IMR-90 (cell line): ENCODE measurements around the gene ABL1. TPM values are rescaled to one million over a fixed set of nuclear protein-coding genes. Genes with fewer than 3 reads are reported as not detected.
A peak's percentile ranks its signal among the peaks of the same experiment; 100 is the strongest.

Experiments
- ATAC-seq: fragments of 200-7000 bp; cut with Tn5 transposase; 2 replicates; pipeline ENCODE4 v1.9.1; 2020; ENCODE audit warnings: low read depth, mild to moderate bottlenecking, moderate library complexity
- BruUV-seq: library from RNA; stranded (reverse); fragments of 400-500 nt; replicated peaks from 2 replicates; lab custom pipeline; 2021; lab: Mats Ljungman, UMichigan
- CTCF ChIA-PET: fragments of 300-600 bp; formaldehyde crosslinking; extraction: SDS; loops from one replicate; lab custom pipeline; 2021; ENCODE audit warnings: antibody characterized with exemption; lab: Yijun Ruan, JAX
- POLR2A ChIA-PET: fragments of 300-600 bp; sonication (Branson Sonifier 250); formaldehyde crosslinking; loops from one replicate; lab custom pipeline; 2022; ENCODE audit warnings: antibody characterized with exemption; ENCODE audit not compliant: unreplicated experiment; lab: Charles Lee
- DNase-seq: peaks from one replicate; pipeline ENCODE4 v3.0.0; 2013
- H2AFZ ChIP-seq: replicated peaks from 2 replicates; pipeline ENCODE3; 2013; ENCODE audit warnings: low read length, mild to moderate bottlenecking; ENCODE audit not compliant: poor library complexity
- H2AK5ac ChIP-seq: 2 replicates; pipeline ENCODE4 v1.6.1; 2013; ENCODE audit warnings: low read depth, low read length, inconsistent platforms
- H2AK9ac ChIP-seq: replicated peaks from 2 replicates; pipeline ENCODE3; 2013; ENCODE audit warnings: mild to moderate bottlenecking, low read depth, low read length, moderate library complexity; ENCODE audit not compliant: poor library complexity
- H2BK120ac ChIP-seq: 2 replicates; pipeline ENCODE4 v1.6.1; 2013; ENCODE audit warnings: low read depth, low read length, inconsistent platforms
- H2BK15ac ChIP-seq: 3 replicates; pipeline ENCODE4 v1.6.1; 2013; ENCODE audit warnings: low read depth, low read length, inconsistent platforms
- H2BK20ac ChIP-seq: 2 replicates; pipeline ENCODE4 v1.6.1; 2013; ENCODE audit warnings: low read depth, mild to moderate bottlenecking, inconsistent platforms, low read length, moderate library complexity
- H2BK5ac ChIP-seq: 2 replicates; pipeline ENCODE4 v1.6.1; 2013; ENCODE audit warnings: mild to moderate bottlenecking, low read depth, low read length, inconsistent platforms; ENCODE audit not compliant: poor library complexity, severe bottlenecking
- H3K14ac ChIP-seq: replicated peaks from 2 replicates; pipeline ENCODE4 v1.6.1; 2013; ENCODE audit warnings: low read depth, low read length, inconsistent platforms
- H3K18ac ChIP-seq: 2 replicates; pipeline ENCODE4 v1.6.1; 2013; ENCODE audit warnings: low read depth, low read length, control low read depth
- H3K23ac ChIP-seq: 2 replicates; pipeline ENCODE4 v1.6.1; 2013; ENCODE audit warnings: low read depth, low read length, inconsistent platforms
- H3K27ac ChIP-seq: 2 replicates; pipeline ENCODE4 v1.5.1; 2013; ENCODE audit warnings: mild to moderate bottlenecking, control low read depth, low read length; ENCODE audit not compliant: insufficient read depth
- H3K27me3 ChIP-seq: 2 replicates; pipeline ENCODE4 v1.6.1; 2013; ENCODE audit warnings: low read length; ENCODE audit not compliant: control insufficient read depth, insufficient read depth
- H3K36me3 ChIP-seq: 2 replicates; pipeline ENCODE4 v1.6.1; 2013; ENCODE audit warnings: low read length, mixed read lengths; ENCODE audit not compliant: control insufficient read depth, insufficient read depth
- H3K4ac ChIP-seq: 2 replicates; pipeline ENCODE4 v1.6.1; 2013; ENCODE audit warnings: low read depth, low read length, inconsistent platforms
- H3K4me1 ChIP-seq: 2 replicates; pipeline ENCODE4 v1.6.1; 2013; ENCODE audit warnings: low read length, mixed read lengths; ENCODE audit not compliant: control insufficient read depth, insufficient read depth
- H3K4me2 ChIP-seq: 2 replicates; pipeline ENCODE4 v1.6.1; 2013; ENCODE audit warnings: low read depth, mild to moderate bottlenecking, control low read depth, low read length, moderate library complexity
- H3K4me3 ChIP-seq: 2 replicates; pipeline ENCODE4 v1.5.1; 2013; ENCODE audit warnings: low read depth, mild to moderate bottlenecking, control low read depth, low read length, moderate library complexity; ENCODE audit not compliant: insufficient read depth
- H3K56ac ChIP-seq: 2 replicates; pipeline ENCODE4 v1.6.1; 2013; ENCODE audit warnings: low read length, inconsistent platforms; ENCODE audit not compliant: insufficient read depth; ENCODE audit errors: extremely low read depth
- H3K79me1 ChIP-seq, 2 experiments: 2 replicates each; pipeline ENCODE4 v1.6.1; 2013; ENCODE audit warnings: low read length in 2 of 2, inconsistent platforms in 1 of 2, low read depth in 1 of 2
- H3K9ac ChIP-seq: 2 replicates; pipeline ENCODE4 v1.6.1; 2013; ENCODE audit warnings: low read depth, low read length, control low read depth
- H3K9me1 ChIP-seq: 2 replicates; pipeline ENCODE4 v1.6.1; 2013; ENCODE audit warnings: low read length, inconsistent platforms; ENCODE audit not compliant: insufficient read depth
- H3K9me3 ChIP-seq: 2 replicates; pipeline ENCODE4 v1.6.1; 2013; ENCODE audit warnings: low read length; ENCODE audit not compliant: control insufficient read depth, insufficient read depth
- H4K20me1 ChIP-seq: 2 replicates; pipeline ENCODE4 v1.6.1; 2013; ENCODE audit warnings: low read length, inconsistent platforms; ENCODE audit not compliant: insufficient read depth
- H4K5ac ChIP-seq: 2 replicates; pipeline ENCODE4 v1.6.1; 2013; ENCODE audit warnings: mild to moderate bottlenecking, low read depth, low read length, control low read depth
- H4K8ac ChIP-seq, 2 experiments: 2 replicates each; pipeline ENCODE4 v1.6.1; 2013; ENCODE audit warnings: low read depth in 2 of 2, low read length in 2 of 2, control low read depth in 1 of 2, inconsistent platforms in 1 of 2
- H4K91ac ChIP-seq: 2 replicates; pipeline ENCODE4 v1.6.1; 2013; ENCODE audit warnings: low read depth, low read length, inconsistent platforms; ENCODE audit not compliant: insufficient read depth
- CEBPB ChIP-seq: IDR thresholded peaks from 2 replicates; pipeline ENCODE4 v1.6.1; 2012; ENCODE audit warnings: low read depth, low read length, improper control_type of control experiment
- FOS ChIP-seq: fragments of 150-350 bp; IDR thresholded peaks from 2 replicates; pipeline ENCODE4 v1.6.1; 2016; ENCODE audit warnings: low read depth, low read length
- MAFK ChIP-seq: IDR thresholded peaks from 2 replicates; pipeline ENCODE4 v1.6.1; 2012; ENCODE audit warnings: low read depth, low read length, improper control_type of control experiment
- MAZ ChIP-seq: IDR thresholded peaks from 2 replicates; pipeline ENCODE4 v1.6.1; 2012; ENCODE audit warnings: low read depth, mild to moderate bottlenecking, low read length, improper control_type of control experiment, moderate library complexity, borderline replicate concordance
- RAD21 ChIP-seq: IDR thresholded peaks from 2 replicates; pipeline ENCODE4 v1.6.1; 2012; ENCODE audit warnings: low read length, improper control_type of control experiment
- RCOR1 ChIP-seq: IDR thresholded peaks from 2 replicates; pipeline ENCODE4 v1.6.1; 2012; ENCODE audit warnings: mild to moderate bottlenecking, low read length, improper control_type of control experiment; ENCODE audit not compliant: insufficient replicate concordance
- RFX5 ChIP-seq: IDR thresholded peaks from 2 replicates; pipeline ENCODE4 v1.8.0; 2012; ENCODE audit warnings: low read depth, mild to moderate bottlenecking, low read length, moderate library complexity
- WGBS, 2 experiments: methylation state at CpG; one replicate each; pipeline versions ENCODE4 v1.1.5 to v1.1.7; 2013; ENCODE audit warnings: missing lambda C conversion rate in 2 of 2; ENCODE audit not compliant: insufficient read length in 1 of 2; ENCODE audit errors: extremely low coverage in 2 of 2; 5-methylcytosine and 5-hydroxymethylcytosine counted together
- dilution Hi-C: fragments of 300-500 bp; cut with HindIII; formaldehyde crosslinking; loops from one replicate; pipeline ENCODE4 v1.14.3; 2018; ENCODE audit warnings: low sequenced_read_pairs; ENCODE audit not compliant: unreplicated experiment
- in situ Hi-C: fragments of 300-500 bp; cut with MboI; formaldehyde crosslinking; loops from 3 replicates; pipeline ENCODE4 v1.14.3; 2019; ENCODE audit warnings: low sequenced_read_pairs, inconsistent platforms, mixed read lengths
- intact Hi-C: fragments of 100-400 bp; cut with micrococcal nuclease; formaldehyde crosslinking; loops from 2 replicates; pipeline ENCODE4 v1.10.0; 2022
- polyA plus RNA-seq, 3 experiments: library from polyadenylated mRNA; depleted of rRNA; stranded (reverse); fragments of >200 nt; gene quantifications; 2 replicates each; pipeline ENCODE4 v1.2.3, GENCODE V29; 2012; ENCODE audit warnings: low replicate concordance in 1 of 3
- total RNA-seq: library from RNA; depleted of rRNA; stranded (reverse); fragments of >200 nt; gene quantifications from 2 replicates; pipeline ENCODE4 v1.2.3, GENCODE V29; 2012

ABL1 gene
- total and polyA plus RNA-seq, 2 of the 4 experiments (the other 2 are of a cell fraction), result 33.7 to 49.1 TPM

GRCh38 chr9:130933114-130934046, 98.3 kb downstream of the ABL1 start:
- intact Hi-C loops (no loop called here), in situ Hi-C loops (no loop called here), dilution Hi-C loops (no loop called here)
- peak; percentile 70 for ATAC-seq
- peak overlapping the region; percentile 88 for H3K27ac ChIP-seq
- H3K4me1 ChIP-seq, result peaks cover 41% of the 10 kb centered on the region
- H3K14ac ChIP-seq, result peak overlapping the region; percentile 66
- H3K79me1 ChIP-seq, result 0 out of 4 replicates have a peak, but pooled peaks cover 0 to 3% of the 10 kb centered on the region in 2 experiments
- peak overlapping the region; percentile 90 for H2BK120ac ChIP-seq
- H3K18ac ChIP-seq, result peak overlapping the region; percentile 67
- CTCF ChIA-PET, result interaction anchor here (1.4 to 1.7 kb wide), 5 partner anchors 40 to 232 kb away, joined by 3 to 5 read pairs (median 4); no protein-coding TSS in a partner anchor
- peak overlapping the region; percentile 4 to 73 for H4K8ac ChIP-seq
- H4K5ac ChIP-seq, result peak overlapping the region; percentile 81
- peak overlapping the region; percentile 73; the same call in 1 of the 3 replicates for H2BK15ac ChIP-seq
- H2AFZ ChIP-seq, result peak overlapping the region; percentile 81
- TF ChIP-seq MAFK (0 out of 2 replicates have a peak, but pooled peaks have one; percentile 5), CEBPB (no peak), MAZ (peak; percentile 92), FOS (peak; percentile 84), RAD21 (no peak), RFX5 (no peak), RCOR1 (peak; percentile 17)
- H2BK5ac ChIP-seq, result peak overlapping the region; percentile 97
- H3K36me3 ChIP-seq, result no peaks in the 10 kb centered on the region
- no peaks in the 10 kb centered on the region for H3K27me3 ChIP-seq
- peak overlapping the region; percentile 98 for H2AK5ac ChIP-seq
- 10% methylated on average over 11 of the region's 26 CpGs; no CpG with 5 or more reads in 1 of the 2 experiments for WGBS, 2 experiments
- H3K4ac ChIP-seq, result peak overlapping the region; percentile 85
- peak overlapping the region; percentile 27; the same call in 1 of the 2 replicates for H3K4me3 ChIP-seq
- POLR2A ChIA-PET, result no interaction called here
- peak overlapping the region; percentile 95 for H4K91ac ChIP-seq
- H3K23ac ChIP-seq, result peak overlapping the region; percentile 80; the same call in 1 of the 2 replicates
- DNase-seq, result peak; percentile 84
- peaks cover 4% of the 10 kb centered on the region; the same call in 1 of the 2 replicates for H4K20me1 ChIP-seq
- BruUV-seq, result no TSS peak
- peak overlapping the region; percentile 67 for H3K4me2 ChIP-seq
- peak overlapping the region; percentile 96 for H2AK9ac ChIP-seq
- H3K9me1 ChIP-seq, result peaks cover 13% of the 10 kb centered on the region
- peak overlapping the region; percentile 92 for H2BK20ac ChIP-seq
- peak overlapping the region; percentile 35 for H3K56ac ChIP-seq
- peak overlapping the region; percentile 45 for H3K9ac ChIP-seq
- no peaks in the 10 kb centered on the region for H3K9me3 ChIP-seq
